Renal cortex interstitium (tissue), 11 donors: ENCODE measurements around the gene CCL14. TPM values are rescaled to one million over a fixed set of nuclear protein-coding genes. Genes with fewer than 3 reads are reported as not detected.
"Not testable (repeated sequence)": the region's sequence is repeated elsewhere in the genome, so short reads cannot be mapped to it uniquely, and the experiment has no call there.

Experiments
- DNase-seq, 11 donors: peaks; one replicate each; pipeline ENCODE4 v3.0.0-alpha.2; 2013; ENCODE audit warnings: low read depth in 9 of 11, low spot score in 4 of 11; ENCODE audit errors: extremely low read depth in 1 of 11
- polyA plus RNA-seq, 3 donors: library from polyadenylated mRNA; unstranded; fragments of 120-200 nt; gene quantifications; one replicate each; pipeline ENCODE4 v1.2.1, GENCODE V29; 2013; ENCODE audit not compliant: insufficient read length in 3 of 3

Gene CCL14
- polyA plus RNA-seq, 3 donors: 12.9 to 23.9 (median 14.8) TPM

DNA sequence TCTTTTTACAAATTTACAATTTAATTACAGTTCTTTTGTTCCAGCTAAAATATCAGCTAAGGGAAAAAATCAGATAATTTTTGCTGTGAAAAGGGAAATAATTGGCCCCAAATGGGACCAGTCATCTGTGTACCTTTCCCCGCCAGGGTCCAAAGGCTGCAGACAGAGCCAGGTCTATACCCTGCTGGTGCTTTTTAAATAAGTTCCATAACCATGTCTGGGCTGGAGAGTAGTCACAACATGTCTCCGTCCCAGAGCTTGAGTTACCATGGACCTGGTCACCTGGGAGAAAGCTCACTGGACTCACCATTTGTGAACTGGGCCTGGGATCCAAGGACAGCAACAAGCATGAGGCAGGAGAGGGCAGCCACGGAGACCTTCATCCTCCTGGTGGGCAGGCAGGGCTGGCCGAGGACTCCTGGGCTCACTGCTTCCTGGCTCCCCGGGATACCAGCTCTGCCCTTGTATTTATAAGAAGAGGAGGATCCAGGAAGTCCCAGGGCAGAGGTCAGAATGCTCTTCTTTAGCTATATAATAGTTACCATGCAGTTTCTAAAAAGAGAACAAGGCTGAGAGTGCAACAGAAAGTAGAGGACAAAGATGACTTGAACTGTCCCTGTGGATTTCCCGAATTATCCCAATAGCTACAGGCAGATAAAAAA lies 14.7 kb upstream of the CCL14 start, which contains the start of gene CCL15:
Gene CCL15 (minus strand): TSS at position 444 of the 662 bp plus-strand sequence. CDS start 61 bp downstream, at position 383.
- DNase-seq: no peak

GRCh38 chr17:36000732-36001109 lies 14.2 kb upstream of the CCL14 start:
- DNase-seq: no peak

GRCh38 chr17:35998756-35999155 lies 12.2 kb upstream of the CCL14 start:
- DNase-seq: no peak

DNA sequence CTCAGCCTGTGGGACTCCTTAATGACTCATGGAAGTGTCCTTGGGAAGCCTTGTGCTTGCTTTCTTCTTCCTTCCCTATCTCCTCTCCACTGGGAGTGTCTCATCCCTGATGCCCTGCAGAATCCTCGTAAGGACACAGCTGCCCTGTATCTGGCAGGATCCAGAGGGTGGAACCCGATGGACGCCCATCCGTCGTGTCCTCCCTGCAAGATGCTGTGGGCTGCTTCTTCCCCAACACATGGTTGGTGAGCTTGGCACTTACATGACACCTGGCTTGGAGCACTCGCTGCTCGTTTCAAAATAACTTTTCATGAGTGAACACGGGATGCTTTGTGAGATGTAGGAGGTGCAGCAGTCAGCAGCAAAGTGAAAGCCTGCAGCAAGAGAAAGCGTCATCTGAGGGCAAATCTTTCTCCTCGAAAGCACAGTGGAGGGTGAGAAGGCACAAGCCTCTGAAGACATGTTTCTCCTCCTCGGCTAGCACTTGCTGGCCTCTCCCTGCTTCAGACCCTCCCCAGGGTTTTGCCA lies 11.6 kb upstream of the CCL14 start:
- no peak for DNase-seq

- not testable (repeated sequence) for DNase-seq
Observed at GRCh38 chr17:35995346-35995745, 8.8 kb upstream of the CCL14 start.

GRCh38 chr17:35991075-35991474 lies 4.5 kb upstream of the CCL14 start:
- DNase-seq: no peak

DNA sequence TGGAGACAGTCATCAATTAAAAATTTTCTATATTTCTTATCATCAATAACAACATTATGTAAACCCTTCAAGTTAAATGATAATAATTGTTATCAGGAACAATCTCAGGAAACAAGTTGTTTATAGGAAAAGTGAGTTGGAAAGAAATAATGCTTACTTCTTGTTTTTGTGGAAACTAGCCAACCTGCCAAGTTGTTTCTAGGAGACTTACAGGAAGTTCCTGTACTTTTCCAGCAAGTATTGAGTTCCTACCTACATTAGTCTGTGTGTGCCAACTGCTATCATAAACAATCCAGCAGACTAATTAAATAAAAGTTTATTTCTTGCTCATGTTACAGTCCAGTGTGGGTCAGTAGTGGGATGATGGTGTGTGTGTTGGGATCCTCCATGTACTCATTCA lies 1.6 kb upstream of the CCL14 start:
- no peak for DNase-seq

- DNase-seq: no peak
Observed at GRCh38 chr17:35984140-35984539, 2.4 kb downstream of the CCL14 start.

DNA sequence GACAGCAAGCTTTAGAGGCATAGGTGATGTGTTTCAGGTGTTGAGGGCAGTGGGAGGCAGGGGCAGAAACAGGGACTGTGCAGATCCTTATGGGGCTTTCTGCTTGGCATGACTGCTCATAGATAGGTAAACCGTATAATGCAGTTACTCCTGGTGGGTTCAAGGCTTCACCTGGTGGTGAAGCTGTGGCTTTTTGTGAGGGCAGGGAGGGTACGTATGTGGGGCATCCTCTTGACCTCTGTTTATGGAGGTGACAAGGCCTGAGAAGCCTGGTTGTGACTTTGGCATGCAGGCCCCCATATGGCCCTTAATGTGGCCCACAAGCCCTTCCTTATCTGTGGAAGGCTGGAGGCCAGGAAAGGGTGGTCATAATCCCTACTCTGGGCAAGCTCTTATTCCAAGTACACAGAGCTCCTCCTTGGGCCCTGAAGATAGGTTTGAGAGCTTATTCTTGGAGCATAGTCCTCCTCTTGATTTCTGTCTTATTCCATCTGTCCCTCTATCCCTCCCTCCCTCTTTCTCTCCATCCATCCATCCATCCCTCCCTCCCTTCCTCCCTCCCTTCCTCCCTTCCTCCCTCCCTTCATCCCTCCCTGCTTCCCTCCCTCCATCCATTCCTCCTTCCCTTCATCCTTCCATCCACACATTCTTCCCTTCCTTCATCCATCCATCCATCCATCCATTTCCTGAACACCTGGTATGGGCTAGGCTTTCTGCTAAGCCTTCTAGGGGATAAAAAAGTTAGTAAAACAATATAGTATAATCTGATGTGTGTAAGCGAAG lies 3.9 kb downstream of the CCL14 start:
- DNase-seq: no peak

GRCh38 chr17:35981908-35982330 lies 4.6 kb downstream of the CCL14 start:
- no peak for DNase-seq

DNA sequence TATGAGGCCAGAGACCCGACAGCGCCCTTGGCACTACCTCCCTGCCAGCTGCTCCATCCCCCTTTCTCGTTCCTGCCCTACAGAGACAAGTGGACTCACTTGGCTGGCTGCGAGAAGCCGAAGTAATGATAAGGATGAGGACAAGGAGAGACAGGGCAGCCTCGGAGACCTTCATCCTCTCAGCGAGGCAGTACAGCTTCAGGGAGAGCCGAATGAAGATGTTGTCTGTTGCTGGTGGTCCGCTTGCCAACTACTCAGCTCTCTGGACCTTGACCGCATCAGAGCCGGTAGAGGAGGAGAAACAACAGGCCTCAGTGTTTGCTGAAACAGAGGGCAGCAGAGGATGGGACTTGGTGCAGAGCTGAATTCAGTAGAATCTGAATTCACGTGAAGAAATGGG lies 5.3 kb downstream of the CCL14 start, which contains the start of gene CCL16:
Gene CCL16 (minus strand): TSS at position 252 of the 400 bp plus-strand sequence. CDS start 77 bp downstream, at position 175.
- DNase-seq: no peak

GRCh38 chr17:35978346-35978745 lies 8.2 kb downstream of the CCL14 start:
- DNase-seq: no peak

- no peak for DNase-seq
Observed at GRCh38 chr17:35977509-35977908, 9.0 kb downstream of the CCL14 start.

- no peak for DNase-seq
Observed at GRCh38 chr17:35973333-35974260, 12.9 kb downstream of the CCL14 start.

- no peak for DNase-seq
Observed at GRCh38 chr17:35972945-35973332, 13.6 kb downstream of the CCL14 start.

DNA sequence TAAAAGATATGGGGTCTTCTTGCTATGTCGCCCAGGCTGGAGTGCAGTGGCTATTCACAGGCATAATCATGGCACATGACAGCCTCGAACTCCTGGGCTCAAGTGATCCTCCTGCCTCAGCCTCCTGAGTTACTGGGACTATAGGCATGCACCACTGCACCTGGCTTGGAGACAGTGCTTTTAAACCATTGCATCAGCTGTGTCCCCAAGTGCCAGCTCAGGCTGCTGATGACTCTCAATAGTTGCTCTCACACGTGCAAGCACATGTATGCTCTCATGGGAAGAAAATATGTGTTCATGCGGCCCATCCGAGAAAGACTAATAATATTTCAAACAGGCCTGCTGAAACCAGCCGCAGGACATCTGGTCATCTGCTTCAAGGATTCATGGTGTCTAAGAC lies 14.0 kb downstream of the CCL14 start:
- DNase-seq: no peak

GRCh38 chr17:35972066-35972465 lies 14.5 kb downstream of the CCL14 start:
- no peak for DNase-seq

DNA sequence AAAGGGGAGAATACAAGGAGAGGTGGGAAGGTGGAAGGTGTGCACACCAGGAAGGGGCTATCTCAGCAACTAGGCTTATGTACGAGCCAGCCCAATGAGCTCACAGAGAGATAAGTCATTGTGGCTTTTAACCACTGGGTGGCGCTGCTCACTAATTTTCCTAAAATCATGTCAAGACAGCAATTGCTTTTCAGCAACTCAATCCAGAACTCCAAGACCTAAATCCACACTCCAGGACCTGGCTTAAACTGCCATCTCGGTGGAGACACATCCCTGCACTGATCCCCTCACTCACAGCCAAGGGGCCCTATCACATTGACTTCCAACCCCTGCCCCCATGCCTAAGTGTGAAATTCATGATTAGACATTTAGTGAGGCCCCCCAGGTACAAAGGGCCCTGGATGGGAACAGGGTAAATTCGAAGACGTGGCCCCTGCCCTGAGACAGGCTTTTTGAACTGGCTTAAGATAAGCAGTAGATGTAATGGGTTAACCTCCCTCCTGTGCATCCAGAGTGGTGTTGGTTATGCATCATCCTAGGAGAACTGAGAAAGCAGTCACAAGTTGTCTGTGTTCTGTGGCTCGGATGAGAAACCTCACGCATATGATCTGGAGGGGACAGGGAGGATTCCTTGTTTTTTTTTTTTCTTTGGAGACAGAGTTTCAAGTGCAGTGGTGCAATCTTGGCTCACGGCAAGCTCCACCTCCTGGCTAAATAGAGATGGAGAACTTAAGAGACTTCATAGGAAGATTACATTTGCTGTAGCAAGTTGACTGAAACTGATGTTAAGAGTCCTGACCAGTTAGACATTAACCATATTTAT lies 16.8 kb downstream of the CCL14 start:
- peak; percentile 66 to 87 (median 79) for DNase-seq
